Esophagus muscularis mucosa (tissue), 3 donors: ENCODE data around the gene ZNF280B.

ENCODE experiments used
- POLR2A ChIP-seq: fragments of 450-650 bp; IDR thresholded peaks from one replicate; pipeline ENCODE4 v1.6.1; 2017; ENCODE audit warnings: antibody characterized with exemption, moderate library complexity, mild to moderate bottlenecking, low read depth
- POLR2AphosphoS5 ChIP-seq, 2 donors: sonication (generic); formaldehyde crosslinking; IDR thresholded peaks; one replicate each; pipeline ENCODE4 v1.6.1; 2017; ENCODE audit warnings: antibody characterized with exemption in 2 of 2
- TF ChIP-seq, protein P1 (sequence below), 3 experiments: fragments of 200-600 bp in 2 of 3; fragments of 450-650 bp in 1 of 3; sonication (generic) in 2 of 3; IDR thresholded peaks; one replicate each; pipeline ENCODE4 v1.5.1; 2017 to 2019; ENCODE audit warnings: antibody characterized with exemption in 3 of 3, mild to moderate bottlenecking in 2 of 3, moderate library complexity in 1 of 3

GRCh38 chr22:22480940-22481339, 27.6 kb downstream of the ZNF280B start:
- TF ChIP-seq POLR2AphosphoS5 (IDR thresholded peaks at IDR 0.05) (no peak), POLR2A (no peak)
- TF ChIP-seq, protein P1, sequence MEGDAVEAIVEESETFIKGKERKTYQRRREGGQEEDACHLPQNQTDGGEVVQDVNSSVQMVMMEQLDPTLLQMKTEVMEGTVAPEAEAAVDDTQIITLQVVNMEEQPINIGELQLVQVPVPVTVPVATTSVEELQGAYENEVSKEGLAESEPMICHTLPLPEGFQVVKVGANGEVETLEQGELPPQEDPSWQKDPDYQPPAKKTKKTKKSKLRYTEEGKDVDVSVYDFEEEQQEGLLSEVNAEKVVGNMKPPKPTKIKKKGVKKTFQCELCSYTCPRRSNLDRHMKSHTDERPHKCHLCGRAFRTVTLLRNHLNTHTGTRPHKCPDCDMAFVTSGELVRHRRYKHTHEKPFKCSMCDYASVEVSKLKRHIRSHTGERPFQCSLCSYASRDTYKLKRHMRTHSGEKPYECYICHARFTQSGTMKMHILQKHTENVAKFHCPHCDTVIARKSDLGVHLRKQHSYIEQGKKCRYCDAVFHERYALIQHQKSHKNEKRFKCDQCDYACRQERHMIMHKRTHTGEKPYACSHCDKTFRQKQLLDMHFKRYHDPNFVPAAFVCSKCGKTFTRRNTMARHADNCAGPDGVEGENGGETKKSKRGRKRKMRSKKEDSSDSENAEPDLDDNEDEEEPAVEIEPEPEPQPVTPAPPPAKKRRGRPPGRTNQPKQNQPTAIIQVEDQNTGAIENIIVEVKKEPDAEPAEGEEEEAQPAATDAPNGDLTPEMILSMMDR (IDR thresholded peaks at IDR 0.05): no peak
